DND-41 (cell line): ENCODE data around the gene CCDC85C.

Source experiments
- ATAC-seq: fragments of 200-7000 bp; cut with Tn5 transposase; 3 replicates; pipeline ENCODE4 v1.9.1; 2021; ENCODE audit warnings: low read depth; ENCODE audit not compliant: insufficient read depth
- DNase-seq: peaks from one replicate; pipeline ENCODE4 v3.0.0-alpha.2; 2020
- H2AFZ ChIP-seq: 2 replicates; pipeline ENCODE4 v1.6.0; 2012; ENCODE audit warnings: low read depth, low read length
- H3K27ac ChIP-seq: 2 replicates; pipeline ENCODE4 v1.5.1; 2012; ENCODE audit warnings: low read length, inconsistent platforms
- H3K27me3 ChIP-seq: fragments of 200-600 bp; sonication (generic); 2 replicates; pipeline ENCODE4 v1.6.0; 2012; ENCODE audit warnings: low read length, mild to moderate bottlenecking, inconsistent platforms; ENCODE audit not compliant: insufficient read depth, poor library complexity
- H3K36me3 ChIP-seq: 2 replicates; pipeline ENCODE4 v1.5.1; 2012; ENCODE audit warnings: low read length, inconsistent platforms; ENCODE audit not compliant: insufficient read depth
- H3K4me1 ChIP-seq: 2 replicates; pipeline ENCODE4 v1.5.1; 2012; ENCODE audit warnings: mild to moderate bottlenecking, low read length; ENCODE audit not compliant: insufficient read depth
- H3K4me2 ChIP-seq: 2 replicates; pipeline ENCODE4 v1.6.0; 2012; ENCODE audit warnings: mild to moderate bottlenecking, moderate library complexity, low read length, inconsistent platforms; ENCODE audit not compliant: insufficient read depth
- H3K4me3 ChIP-seq, 2 experiments: fragments of 200-600 bp in 1 of 2; shearing (Covaris generic) in 1 of 2; 2 replicates each; pipeline ENCODE4 v1.5.1; 2012 to 2016; ENCODE audit warnings: inconsistent platforms in 2 of 2, low read length in 2 of 2, mild to moderate bottlenecking in 2 of 2, low read depth in 1 of 2, moderate library complexity in 1 of 2
- H3K79me2 ChIP-seq: 2 replicates; pipeline ENCODE4 v1.6.0; 2012; ENCODE audit warnings: low read length, inconsistent platforms; ENCODE audit not compliant: insufficient read depth
- H3K9ac ChIP-seq: 2 replicates; pipeline ENCODE4 v1.6.0; 2012; ENCODE audit warnings: low read depth, mild to moderate bottlenecking, inconsistent platforms, low read length, moderate library complexity
- H3K9me3 ChIP-seq: 2 replicates; pipeline ENCODE4 v1.5.1; 2012; ENCODE audit warnings: low read length, moderate library complexity, mild to moderate bottlenecking, inconsistent platforms; ENCODE audit not compliant: insufficient read depth, severe bottlenecking
- H4K20me1 ChIP-seq: 2 replicates; pipeline ENCODE4 v1.6.0; 2012; ENCODE audit warnings: low read length; ENCODE audit not compliant: insufficient read depth
- EZH2 ChIP-seq: IDR thresholded peaks from 3 replicates; pipeline ENCODE4 v1.6.1; 2012; ENCODE audit warnings: borderline replicate concordance, low read depth, mild to moderate bottlenecking, moderate library complexity, low read length, inconsistent platforms; ENCODE audit not compliant: severe bottlenecking
- TF ChIP-seq, protein P1 (sequence below): IDR thresholded peaks from 2 replicates; pipeline ENCODE4 v1.5.1; 2012; ENCODE audit warnings: borderline replicate concordance, low read length, moderate library complexity, mild to moderate bottlenecking; ENCODE audit not compliant: poor library complexity, severe bottlenecking; ENCODE audit errors: extremely low read depth

The CCDC85C gene

DNA sequence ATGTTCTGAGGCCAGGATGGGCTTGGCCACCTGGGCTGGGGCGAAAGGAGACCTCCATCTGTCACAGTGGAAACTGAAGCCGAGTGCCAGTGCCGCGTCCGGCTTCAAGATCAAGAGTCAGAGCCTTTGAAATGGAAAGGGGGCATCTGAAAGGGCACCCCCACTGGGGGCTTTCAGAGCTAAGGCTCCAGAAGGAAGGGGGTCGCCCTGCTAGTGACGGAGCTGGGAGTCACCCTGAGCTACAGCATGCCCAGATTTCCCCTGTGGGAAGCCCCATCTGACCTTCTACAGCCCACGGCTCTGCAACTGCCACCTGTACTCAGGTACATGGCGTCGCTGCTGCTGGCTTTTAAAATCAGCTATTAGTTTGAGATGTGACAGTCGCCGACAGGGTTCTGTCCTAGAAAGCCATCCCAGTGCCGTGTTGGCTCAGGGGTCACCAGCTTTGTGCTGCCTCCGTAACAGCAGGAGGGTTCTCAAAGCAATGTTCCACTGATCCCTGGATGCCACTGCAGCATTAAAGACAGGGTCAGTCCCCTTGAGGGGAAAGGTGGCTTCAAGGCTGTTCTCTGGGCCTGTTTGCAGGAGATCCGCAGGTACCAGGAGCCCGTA lies 91.3 kb downstream of the CCDC85C start:
- DNase-seq: no peak
- no peak overlapping the region for H3K27ac ChIP-seq
- ATAC-seq: no peak
- H3K27me3 ChIP-seq: no peaks in the 10 kb centered on the region
- H3K4me3 ChIP-seq: no peak overlapping the region
- no peaks in the 10 kb centered on the region for H3K4me1 ChIP-seq
- no peak for TF ChIP-seq EZH2
- TF ChIP-seq, protein P1, sequence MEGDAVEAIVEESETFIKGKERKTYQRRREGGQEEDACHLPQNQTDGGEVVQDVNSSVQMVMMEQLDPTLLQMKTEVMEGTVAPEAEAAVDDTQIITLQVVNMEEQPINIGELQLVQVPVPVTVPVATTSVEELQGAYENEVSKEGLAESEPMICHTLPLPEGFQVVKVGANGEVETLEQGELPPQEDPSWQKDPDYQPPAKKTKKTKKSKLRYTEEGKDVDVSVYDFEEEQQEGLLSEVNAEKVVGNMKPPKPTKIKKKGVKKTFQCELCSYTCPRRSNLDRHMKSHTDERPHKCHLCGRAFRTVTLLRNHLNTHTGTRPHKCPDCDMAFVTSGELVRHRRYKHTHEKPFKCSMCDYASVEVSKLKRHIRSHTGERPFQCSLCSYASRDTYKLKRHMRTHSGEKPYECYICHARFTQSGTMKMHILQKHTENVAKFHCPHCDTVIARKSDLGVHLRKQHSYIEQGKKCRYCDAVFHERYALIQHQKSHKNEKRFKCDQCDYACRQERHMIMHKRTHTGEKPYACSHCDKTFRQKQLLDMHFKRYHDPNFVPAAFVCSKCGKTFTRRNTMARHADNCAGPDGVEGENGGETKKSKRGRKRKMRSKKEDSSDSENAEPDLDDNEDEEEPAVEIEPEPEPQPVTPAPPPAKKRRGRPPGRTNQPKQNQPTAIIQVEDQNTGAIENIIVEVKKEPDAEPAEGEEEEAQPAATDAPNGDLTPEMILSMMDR: no peak
- H3K9ac ChIP-seq: no peak overlapping the region
- no peak overlapping the region for H2AFZ ChIP-seq
- no peaks in the 10 kb centered on the region for H3K79me2 ChIP-seq
- no peaks in the 10 kb centered on the region for H3K9me3 ChIP-seq
- peaks cover 60% of the 10 kb centered on the region for H3K36me3 ChIP-seq
- H4K20me1 ChIP-seq: peaks cover 33% of the 10 kb centered on the region
- H3K4me2 ChIP-seq: no peak overlapping the region

GRCh38 chr14:99512110-99512449 lies 91.9 kb downstream of the CCDC85C start:
- no peak for ATAC-seq
- peaks cover 66% of the 10 kb centered on the region for H3K36me3 ChIP-seq

DNA sequence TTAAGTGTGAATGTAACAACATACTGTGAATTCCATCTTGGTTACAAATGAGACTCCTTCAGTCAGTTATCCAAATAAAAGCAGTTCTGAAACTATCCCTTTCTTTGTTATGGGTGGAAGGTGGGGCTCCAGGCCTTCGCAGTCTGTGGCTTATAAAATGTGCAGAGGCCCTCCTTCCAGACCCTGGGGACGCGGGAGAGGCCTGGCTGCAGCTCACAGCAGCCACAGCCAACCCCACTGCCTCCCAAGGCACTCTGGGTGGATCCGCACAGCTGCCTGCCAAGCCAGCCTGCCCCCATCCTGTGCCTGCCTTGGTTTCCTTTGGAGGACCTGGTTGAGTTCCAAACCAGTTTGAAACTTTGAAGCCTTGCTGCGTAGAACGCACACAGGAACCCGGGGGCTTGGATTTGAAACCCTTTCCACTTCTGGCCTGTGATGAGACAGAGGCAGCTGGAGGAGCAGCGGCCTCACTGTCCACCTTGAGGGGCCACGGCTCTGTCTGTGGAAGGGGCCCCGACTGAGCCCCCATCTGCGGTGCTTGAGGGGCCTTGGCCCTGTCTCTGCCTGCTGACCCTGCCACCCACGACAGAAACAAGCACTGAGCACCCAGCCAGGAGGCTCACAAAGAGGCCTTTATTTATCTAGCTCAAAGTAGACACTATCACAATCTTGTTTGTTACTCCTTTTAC lies 92.4 kb downstream of the CCDC85C start:
- Histone ChIP-seq H3K4me2 (no peak overlapping the region), H3K36me3 (peaks cover 71% of the 10 kb centered on the region), H3K9me3 (no peaks in the 10 kb centered on the region), H2AFZ (no peak overlapping the region), H3K4me1 (no peaks in the 10 kb centered on the region), H3K27me3 (no peaks in the 10 kb centered on the region), H3K9ac (no peak overlapping the region), H4K20me1 (peaks cover 24% of the 10 kb centered on the region), H3K27ac (no peak overlapping the region), H3K4me3 (no peak overlapping the region), H3K79me2 (no peaks in the 10 kb centered on the region)
- peak; percentile 5 for DNase-seq
- ATAC-seq: no peak
- TF ChIP-seq EZH2: no peak
- TF ChIP-seq, protein P1: no peak

More at GRCh38 chr14:99512110-99512449, 91.9 kb downstream of the CCDC85C start:
- no peaks in the 10 kb centered on the region for H3K27me3 ChIP-seq
- no peak for TF ChIP-seq EZH2
- TF ChIP-seq, protein P1: no peak
- H3K4me3 ChIP-seq: no peak overlapping the region
- no peaks in the 10 kb centered on the region for H3K4me1 ChIP-seq
- DNase-seq: peak; percentile 3
- no peak overlapping the region for H3K4me2 ChIP-seq
- no peak overlapping the region for H3K9ac ChIP-seq
- H3K79me2 ChIP-seq: no peaks in the 10 kb centered on the region
- H3K27ac ChIP-seq: no peak overlapping the region
- H2AFZ ChIP-seq: no peak overlapping the region
- H3K9me3 ChIP-seq: no peaks in the 10 kb centered on the region
- H4K20me1 ChIP-seq: peaks cover 29% of the 10 kb centered on the region
